ENCODE data around the gene CD59.

Gene CD59

GRCh38 chr11:33721984-33722383 lies 14.2 kb downstream of the CD59 start:
- Histone ChIP-seq H3K79me2 (peaks cover 29% of the 10 kb centered on the region), H3K4me1 (peaks cover 31% of the 10 kb centered on the region), H3K9ac (no peak overlapping the region), H3K4me2 (ENCODE audit: low read length) (no peak overlapping the region), H3K27me3 (ENCODE audit: control insufficient read depth, insufficient read depth, low read length) (no peaks in the 10 kb centered on the region), H3K9me3 (ENCODE audit: control insufficient read depth, low read length) (no peaks in the 10 kb centered on the region), H2AFZ (no peak overlapping the region), H3K36me3 (ENCODE audit: control insufficient read depth, insufficient read depth, low read length) (no peaks in the 10 kb centered on the region), H3K27ac (peak overlapping the region; percentile 97), H3K4me3 (ENCODE audit: low read depth, low read length) (no peak overlapping the region)
- no peak for TF ChIP-seq CTCF (IDR thresholded peaks at IDR 0.05)

GRCh38 chr11:33721426-33721825 lies 14.8 kb downstream of the CD59 start:
- Histone ChIP-seq H3K9ac (no peak overlapping the region), H3K4me2 (ENCODE audit: low read length) (no peak overlapping the region), H3K27ac (peak overlapping the region; percentile 97), H3K4me3 (ENCODE audit: low read depth, low read length) (no peak overlapping the region), H3K9me3 (ENCODE audit: control insufficient read depth, low read length) (no peaks in the 10 kb centered on the region), H3K36me3 (ENCODE audit: control insufficient read depth, insufficient read depth, low read length) (no peaks in the 10 kb centered on the region), H3K79me2 (peaks cover 33% of the 10 kb centered on the region), H3K4me1 (peaks cover 35% of the 10 kb centered on the region), H2AFZ (no peak overlapping the region), H3K27me3 (ENCODE audit: control insufficient read depth, insufficient read depth, low read length) (no peaks in the 10 kb centered on the region)
- TF ChIP-seq CTCF (IDR thresholded peaks at IDR 0.05): no peak

GRCh38 chr11:33719587-33719986 lies 16.6 kb downstream of the CD59 start:
- H3K4me2 ChIP-seq (ENCODE audit: low read length): no peak overlapping the region
- no peaks in the 10 kb centered on the region for H3K36me3 ChIP-seq (ENCODE audit: control insufficient read depth, insufficient read depth, low read length)
- H2AFZ ChIP-seq: no peak overlapping the region
- H3K9ac ChIP-seq: no peak overlapping the region
- H3K79me2 ChIP-seq: peaks cover 29% of the 10 kb centered on the region
- TF ChIP-seq CTCF (IDR thresholded peaks at IDR 0.05): no peak
- no peaks in the 10 kb centered on the region for H3K27me3 ChIP-seq (ENCODE audit: control insufficient read depth, insufficient read depth, low read length)
- no peak overlapping the region for H3K4me3 ChIP-seq (ENCODE audit: low read depth, low read length)
- no peak overlapping the region for H3K27ac ChIP-seq
- peaks cover 25% of the 10 kb centered on the region for H3K4me1 ChIP-seq
- no peaks in the 10 kb centered on the region for H3K9me3 ChIP-seq (ENCODE audit: control insufficient read depth, low read length)

GRCh38 chr11:33718440-33718839 lies 17.8 kb downstream of the CD59 start:
- H3K27ac ChIP-seq: peak overlapping the region; percentile 12
- no peak overlapping the region for H3K4me2 ChIP-seq (ENCODE audit: low read length)
- H3K4me1 ChIP-seq: peaks cover 17% of the 10 kb centered on the region
- no peaks in the 10 kb centered on the region for H3K36me3 ChIP-seq (ENCODE audit: control insufficient read depth, insufficient read depth, low read length)
- peaks cover 27% of the 10 kb centered on the region for H3K79me2 ChIP-seq
- H3K4me3 ChIP-seq (ENCODE audit: low read depth, low read length): no peak overlapping the region
- no peak overlapping the region for H2AFZ ChIP-seq
- TF ChIP-seq CTCF (IDR thresholded peaks at IDR 0.05): no peak
- no peaks in the 10 kb centered on the region for H3K27me3 ChIP-seq (ENCODE audit: control insufficient read depth, insufficient read depth, low read length)
- H3K9me3 ChIP-seq (ENCODE audit: control insufficient read depth, low read length): no peaks in the 10 kb centered on the region
- H3K9ac ChIP-seq: no peak overlapping the region

GRCh38 chr11:33716243-33716642 lies 20.0 kb downstream of the CD59 start:
- H3K36me3 ChIP-seq (ENCODE audit: control insufficient read depth, insufficient read depth, low read length): no peaks in the 10 kb centered on the region
- peak; percentile 41 for TF ChIP-seq CTCF (IDR thresholded peaks at IDR 0.05)
- H3K9ac ChIP-seq: no peak overlapping the region

More at GRCh38 chr11:33716243-33716642, 20.0 kb downstream of the CD59 start:
- no peak overlapping the region for H3K4me2 ChIP-seq (ENCODE audit: low read length)
- H3K9me3 ChIP-seq (ENCODE audit: control insufficient read depth, low read length): no peaks in the 10 kb centered on the region
- H3K27ac ChIP-seq: peak overlapping the region; percentile 56
- no peak overlapping the region for H2AFZ ChIP-seq
- H3K4me1 ChIP-seq: peaks cover 4% of the 10 kb centered on the region
- H3K4me3 ChIP-seq (ENCODE audit: low read depth, low read length): no peak overlapping the region
- no peaks in the 10 kb centered on the region for H3K27me3 ChIP-seq (ENCODE audit: control insufficient read depth, insufficient read depth, low read length)
- H3K79me2 ChIP-seq: peaks cover 14% of the 10 kb centered on the region

Data from parathyroid adenoma (tissue), 2 donors.